AG04449 (cell line): ENCODE measurements around the gene ADA.

Source experiments
- CTCF ChIA-PET: fragments of 350-600 bp; formaldehyde crosslinking; extraction: SDS; loops from one replicate; lab custom pipeline; 2021; ENCODE audit warnings: antibody characterized with exemption; lab: Yijun Ruan, JAX
- POLR2A ChIA-PET: fragments of 400-600, 350-600 bp; formaldehyde crosslinking; extraction: SDS; loops from one replicate; lab custom pipeline; 2020; ENCODE audit warnings: antibody characterized with exemption, inconsistent platforms; lab: Yijun Ruan, JAX
- DNase-seq: peaks from one replicate; pipeline ENCODE4 v3.0.0-alpha.2; 2010; ENCODE audit warnings: low read depth, low spot score
- H3K4me3 ChIP-seq: 2 replicates; pipeline ENCODE4 v1.5.1; 2011; ENCODE audit warnings: low read depth, mild to moderate bottlenecking, control low read depth, low read length
- TF ChIP-seq, protein P1 (sequence below): IDR thresholded peaks from one replicate; pipeline ENCODE4 v1.5.1; 2011; ENCODE audit warnings: mild to moderate bottlenecking, moderate library complexity, low read length, control low read depth, inconsistent platforms; ENCODE audit not compliant: insufficient read depth; ENCODE audit errors: missing control alignments

The ADA gene

GRCh38 chr20:44576297-44576696 lies 75.2 kb downstream of the ADA start:
- ChIA-PET POLR2A (no interaction called here), CTCF (interaction anchor here (0.7 to 3.0 kb wide), 11 partner anchors 9 to 107 kb away, joined by 3 to 12 read pairs (median 4); no protein-coding TSS in a partner anchor)
- DNase-seq: no peak

GRCh38 chr20:44574372-44574771 lies 77.1 kb downstream of the ADA start:
- CTCF ChIA-PET: interaction anchor here (0.9 to 1.0 kb wide), 2 partner anchors 21 to 23 kb away, joined by 3 read pairs; no protein-coding TSS in a partner anchor
- DNase-seq: no peak
- POLR2A ChIA-PET: interaction anchor here (2.1 kb wide), 1 partner anchor 8 kb away, joined by 7 read pairs; the partner anchor contains the start of gene PKIG

More at GRCh38 chr20:44576297-44576696, 75.2 kb downstream of the ADA start:
- no peak overlapping the region for H3K4me3 ChIP-seq
- TF ChIP-seq, protein P1, sequence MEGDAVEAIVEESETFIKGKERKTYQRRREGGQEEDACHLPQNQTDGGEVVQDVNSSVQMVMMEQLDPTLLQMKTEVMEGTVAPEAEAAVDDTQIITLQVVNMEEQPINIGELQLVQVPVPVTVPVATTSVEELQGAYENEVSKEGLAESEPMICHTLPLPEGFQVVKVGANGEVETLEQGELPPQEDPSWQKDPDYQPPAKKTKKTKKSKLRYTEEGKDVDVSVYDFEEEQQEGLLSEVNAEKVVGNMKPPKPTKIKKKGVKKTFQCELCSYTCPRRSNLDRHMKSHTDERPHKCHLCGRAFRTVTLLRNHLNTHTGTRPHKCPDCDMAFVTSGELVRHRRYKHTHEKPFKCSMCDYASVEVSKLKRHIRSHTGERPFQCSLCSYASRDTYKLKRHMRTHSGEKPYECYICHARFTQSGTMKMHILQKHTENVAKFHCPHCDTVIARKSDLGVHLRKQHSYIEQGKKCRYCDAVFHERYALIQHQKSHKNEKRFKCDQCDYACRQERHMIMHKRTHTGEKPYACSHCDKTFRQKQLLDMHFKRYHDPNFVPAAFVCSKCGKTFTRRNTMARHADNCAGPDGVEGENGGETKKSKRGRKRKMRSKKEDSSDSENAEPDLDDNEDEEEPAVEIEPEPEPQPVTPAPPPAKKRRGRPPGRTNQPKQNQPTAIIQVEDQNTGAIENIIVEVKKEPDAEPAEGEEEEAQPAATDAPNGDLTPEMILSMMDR: peak; percentile 34

GRCh38 chr20:44573501-44573869 lies 78.0 kb downstream of the ADA start:
- POLR2A ChIA-PET: interaction anchor here (1.8 to 2.1 kb wide), 2 partner anchors 9 to 20 kb away, joined by 7 to 10 read pairs; partner anchors contain the start of gene PKIG
- TF ChIP-seq, protein P1: no peak
- CTCF ChIA-PET: interaction anchor here (1.2 to 1.7 kb wide), 3 partner anchors 9 to 40 kb away, joined by 3 to 7 read pairs (median 3); partner anchors contain the start of gene PKIG
- no peak for DNase-seq
- H3K4me3 ChIP-seq: no peak overlapping the region

More at GRCh38 chr20:44574372-44574771, 77.1 kb downstream of the ADA start:
- TF ChIP-seq, protein P1: no peak
- H3K4me3 ChIP-seq: no peak overlapping the region

- ChIA-PET POLR2A (interaction anchor here (1.8 to 2.1 kb wide), 2 partner anchors 10 to 20 kb away, joined by 7 to 10 read pairs; partner anchors contain the start of gene PKIG), CTCF (interaction anchor here (1.2 to 1.7 kb wide), 3 partner anchors 10 to 39 kb away, joined by 3 to 7 read pairs (median 3); partner anchors contain the start of gene PKIG)
- TF ChIP-seq, protein P1: no peak
- peak; percentile 82 for DNase-seq
- H3K4me3 ChIP-seq: peak overlapping the region; percentile 25
Measured at GRCh38 chr20:44572551-44573500, 78.7 kb downstream of the ADA start.

GRCh38 chr20:44571362-44571988 lies 80.0 kb downstream of the ADA start:
- DNase-seq: no peak
- ChIA-PET POLR2A (no interaction called here), CTCF (interaction anchor here (0.9 to 1.2 kb wide), 4 partner anchors 36 to 112 kb away, joined by 3 read pairs; no protein-coding TSS in a partner anchor)
- TF ChIP-seq, protein P1: no peak
- no peak overlapping the region for H3K4me3 ChIP-seq
